ENCODE data around the gene TMEM161A.
"Not testable (repeated sequence)": the region's sequence is repeated elsewhere in the genome, so short reads cannot be mapped to it uniquely, and the experiment has no call there.

The TMEM161A gene

GRCh38 chr19:19138109-19138981, at the start of gene TMEM161A:
TMEM161A (minus strand) TSS chr19:19138478; CDS start chr19:19138428, 50 bp downstream.
- DNase-seq (ENCODE audit: low spot score) = peak; percentile 100

GRCh38 chr19:19186742-19187141, 48.5 kb upstream of the TMEM161A start:
- no peak for DNase-seq (ENCODE audit: low spot score)

GRCh38 chr19:19185853-19186740, 47.8 kb upstream of the TMEM161A start:
- DNase-seq (ENCODE audit: low spot score) = no peak

GRCh38 chr19:19181488-19181998, 43.3 kb upstream of the TMEM161A start:
- DNase-seq (ENCODE audit: low spot score) = no peak

DNA sequence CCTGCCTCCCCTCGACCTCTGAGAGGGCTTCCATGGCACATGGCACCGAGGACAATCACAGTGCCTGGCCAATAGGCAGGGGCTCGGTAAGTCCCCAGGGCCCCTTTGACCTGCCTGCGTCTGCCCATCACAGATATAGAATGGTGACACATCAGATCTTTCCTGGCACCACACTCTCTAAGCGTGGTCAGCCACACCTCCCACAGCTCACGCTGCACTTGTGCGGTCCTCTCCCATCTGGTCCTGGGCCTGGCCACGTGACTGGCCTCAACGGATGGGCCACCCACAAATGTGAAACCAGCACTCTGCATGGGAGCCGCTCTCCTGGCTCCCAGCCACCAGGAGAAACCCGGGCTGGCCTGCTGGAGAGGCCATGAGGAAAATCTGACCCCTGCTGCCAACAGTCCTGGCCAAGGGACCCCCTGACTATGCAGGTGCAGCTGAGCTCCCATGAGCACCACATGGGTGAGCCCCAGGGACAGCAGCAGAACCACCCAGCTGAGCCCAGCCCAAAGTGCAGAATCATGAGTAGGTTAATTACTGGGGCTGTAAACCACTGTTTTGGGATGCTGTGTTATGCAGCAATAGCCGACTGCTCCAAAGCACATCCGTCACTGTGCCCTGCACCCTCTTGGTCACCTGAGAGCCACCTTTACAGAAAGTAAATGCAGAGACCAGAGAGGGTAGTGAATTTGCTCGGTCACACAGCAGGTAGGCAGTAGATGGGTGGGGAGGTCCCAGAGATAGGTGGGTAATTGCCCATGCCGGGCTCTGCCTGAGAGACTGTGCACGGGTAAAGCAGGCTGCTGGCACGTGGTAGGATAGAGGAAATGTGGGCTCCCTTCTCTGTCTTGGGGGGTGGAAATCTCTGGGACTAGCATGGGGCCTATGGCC, 41.5 kb upstream of the TMEM161A start:
- DNase-seq (ENCODE audit: low spot score) = no peak

GRCh38 chr19:19176950-19177349, 38.7 kb upstream of the TMEM161A start:
- DNase-seq (ENCODE audit: low spot score) = no peak

GRCh38 chr19:19173243-19173642, 35.0 kb upstream of the TMEM161A start:
- DNase-seq (ENCODE audit: low spot score) = not testable (repeated sequence)

DNA sequence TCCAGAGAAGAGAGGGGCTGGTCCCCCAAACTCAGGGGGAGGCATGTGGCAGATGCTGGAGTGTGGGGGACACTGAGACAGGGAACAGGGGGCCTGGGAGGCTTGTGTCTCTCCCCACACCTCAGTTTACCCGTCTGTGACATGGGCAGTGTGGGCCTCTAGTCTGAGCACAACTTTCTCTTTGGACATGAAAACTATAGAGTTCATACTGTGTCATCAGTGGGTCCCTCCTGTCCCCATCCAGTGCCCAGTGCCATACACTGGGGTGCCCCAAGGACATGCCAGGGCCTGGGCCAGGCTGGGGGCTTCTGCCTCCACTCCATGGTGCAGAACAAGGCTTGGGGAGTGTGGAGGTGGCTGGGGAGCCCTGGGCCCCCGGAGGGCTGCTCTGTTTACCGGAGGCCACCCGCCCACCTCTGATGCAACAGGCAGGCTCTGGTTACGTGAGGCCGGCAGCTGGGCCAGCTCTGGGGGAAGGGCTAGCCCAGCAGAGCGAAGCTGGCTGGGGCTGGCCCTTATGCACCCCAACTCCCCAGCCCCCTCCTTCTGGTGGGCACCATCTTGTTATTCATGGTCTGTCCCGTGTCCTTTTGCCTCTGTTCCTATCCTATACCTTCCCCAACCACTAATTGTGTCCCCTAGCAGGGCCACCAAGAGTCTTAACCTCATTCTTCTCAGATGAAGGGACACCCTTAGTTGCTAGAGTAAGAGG, 33.7 kb upstream of the TMEM161A start:
- DNase-seq (ENCODE audit: low spot score) = peak; percentile 73

DNA sequence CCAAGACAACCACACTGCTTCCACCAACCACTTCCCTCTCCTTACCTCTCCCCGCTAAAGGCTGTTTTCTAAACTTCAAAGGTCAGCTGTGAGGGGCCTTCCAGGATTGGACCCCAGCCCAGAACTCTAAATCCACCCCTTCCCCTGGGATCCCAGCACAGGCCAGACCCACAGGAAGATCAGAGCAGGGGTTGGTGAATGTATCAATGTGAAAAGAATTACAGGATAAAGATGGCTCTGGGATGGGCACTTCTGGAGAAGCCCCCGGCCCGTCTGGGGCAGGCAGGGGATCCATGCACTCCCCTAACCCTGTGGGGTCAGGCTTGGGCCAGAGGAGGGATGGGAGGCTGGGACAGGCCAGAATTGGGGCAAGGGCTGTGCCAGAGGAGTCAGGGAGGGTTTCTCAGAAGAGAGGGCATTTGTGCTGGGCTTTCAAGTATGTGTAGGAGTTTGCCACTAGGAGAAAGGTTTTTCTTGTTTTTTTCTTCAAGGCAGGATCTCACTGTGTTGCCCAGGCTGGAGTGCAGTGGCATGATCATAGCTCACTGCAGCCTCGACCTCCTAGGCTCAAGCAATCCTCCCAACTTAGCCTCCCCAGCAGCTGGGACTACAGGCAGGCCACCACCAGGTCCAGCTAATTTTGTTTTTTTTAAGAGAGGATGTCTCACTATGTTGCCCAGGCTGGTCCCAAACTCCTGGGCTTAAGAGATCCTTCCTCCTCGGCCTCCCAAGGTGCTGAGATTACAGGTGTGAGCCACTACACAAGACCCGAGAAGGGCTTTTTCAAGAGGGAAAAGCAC, 32.8 kb upstream of the TMEM161A start:
- no peak for DNase-seq (ENCODE audit: low spot score)

GRCh38 chr19:19170053-19170872, 32.0 kb upstream of the TMEM161A start, which contains the start of gene MEF2B:
MEF2B (minus strand) TSS chr19:19170263; CDS start chr19:19150735, 19,528 bp downstream.
- peak; percentile 90 for DNase-seq (ENCODE audit: low spot score)

GRCh38 chr19:19169236-19170052, 31.2 kb upstream of the TMEM161A start:
- DNase-seq (ENCODE audit: low spot score) = no peak

- DNase-seq (ENCODE audit: low spot score) = no peak
Observed at GRCh38 chr19:19167612-19168011, 29.3 kb upstream of the TMEM161A start.

GRCh38 chr19:19165396-19165795, 27.1 kb upstream of the TMEM161A start:
- no peak for DNase-seq (ENCODE audit: low spot score)

DNA sequence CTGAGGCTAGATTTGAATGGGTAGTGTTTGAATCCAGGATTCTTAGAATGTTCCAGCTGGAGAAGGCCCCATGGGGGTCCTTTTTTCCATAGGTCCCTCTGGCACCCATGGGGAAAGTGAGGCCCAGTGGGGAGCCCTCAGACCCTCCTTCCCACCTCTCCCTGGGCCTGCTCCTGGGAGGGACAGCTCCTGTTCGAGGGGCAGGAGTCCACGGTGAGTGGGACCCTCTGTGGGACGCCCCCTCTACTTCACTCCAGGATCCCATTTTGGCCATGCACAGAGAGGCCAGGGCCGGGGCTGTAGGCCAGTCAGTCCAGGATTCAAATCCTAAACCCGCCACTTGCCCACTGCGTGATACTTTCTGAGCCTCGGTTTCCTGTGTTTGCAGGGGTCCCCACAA, 24.2 kb upstream of the TMEM161A start:
- DNase-seq (ENCODE audit: low spot score) = no peak

- no peak for DNase-seq (ENCODE audit: low spot score)
Observed at GRCh38 chr19:19160461-19161035, 22.3 kb upstream of the TMEM161A start.

DNA sequence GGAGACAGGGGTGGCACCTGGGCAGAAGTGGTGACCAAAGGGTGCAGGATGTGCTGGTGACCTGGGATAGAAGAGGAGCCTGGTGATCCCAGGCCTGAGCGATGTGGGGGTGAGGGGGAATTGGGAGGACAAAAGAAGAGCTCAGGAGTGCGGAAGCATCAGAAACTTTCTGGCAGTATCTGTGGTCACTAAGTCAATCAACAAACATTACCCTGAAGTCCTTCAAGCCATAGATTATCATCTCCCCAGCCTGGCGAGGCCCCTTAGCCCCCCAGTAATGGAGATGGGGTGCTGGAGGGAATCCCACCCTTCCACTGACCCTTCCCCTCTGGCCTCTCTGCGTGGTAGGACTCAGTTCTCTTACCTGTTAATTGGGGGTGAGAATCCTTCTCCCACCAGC, 21.3 kb upstream of the TMEM161A start:
- no peak for DNase-seq (ENCODE audit: low spot score)

DNA sequence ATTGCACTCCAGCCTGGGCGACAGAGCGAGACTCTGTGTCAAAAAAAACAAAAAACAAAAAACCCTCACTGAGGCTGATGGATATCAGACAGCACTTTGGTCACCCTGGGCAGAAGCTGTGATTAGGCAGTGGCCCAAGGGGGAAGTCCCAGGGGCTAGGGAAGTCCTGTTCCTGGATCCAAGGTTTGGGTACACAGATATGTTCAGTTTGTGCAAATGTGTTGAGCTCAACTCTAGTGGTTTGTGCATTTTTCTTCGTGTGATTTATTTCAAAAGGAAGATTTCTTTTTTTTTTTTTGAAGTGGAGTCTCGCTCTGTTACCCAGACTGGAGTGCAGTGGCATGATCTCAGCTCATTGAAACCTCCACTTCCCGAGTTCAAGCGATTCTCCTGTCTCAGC, 19.5 kb upstream of the TMEM161A start:
- no peak for DNase-seq (ENCODE audit: low spot score)

Data from AG08396 (cell line).